Activated gamma-delta T cell (primary cell): Measurements from ENCODE around the gene EHD3.

Source experiments
- DNase-seq: peaks from one replicate; lab custom pipeline; 2025; lab: John Stamatoyannopoulos, UW

EHD3 gene

DNA sequence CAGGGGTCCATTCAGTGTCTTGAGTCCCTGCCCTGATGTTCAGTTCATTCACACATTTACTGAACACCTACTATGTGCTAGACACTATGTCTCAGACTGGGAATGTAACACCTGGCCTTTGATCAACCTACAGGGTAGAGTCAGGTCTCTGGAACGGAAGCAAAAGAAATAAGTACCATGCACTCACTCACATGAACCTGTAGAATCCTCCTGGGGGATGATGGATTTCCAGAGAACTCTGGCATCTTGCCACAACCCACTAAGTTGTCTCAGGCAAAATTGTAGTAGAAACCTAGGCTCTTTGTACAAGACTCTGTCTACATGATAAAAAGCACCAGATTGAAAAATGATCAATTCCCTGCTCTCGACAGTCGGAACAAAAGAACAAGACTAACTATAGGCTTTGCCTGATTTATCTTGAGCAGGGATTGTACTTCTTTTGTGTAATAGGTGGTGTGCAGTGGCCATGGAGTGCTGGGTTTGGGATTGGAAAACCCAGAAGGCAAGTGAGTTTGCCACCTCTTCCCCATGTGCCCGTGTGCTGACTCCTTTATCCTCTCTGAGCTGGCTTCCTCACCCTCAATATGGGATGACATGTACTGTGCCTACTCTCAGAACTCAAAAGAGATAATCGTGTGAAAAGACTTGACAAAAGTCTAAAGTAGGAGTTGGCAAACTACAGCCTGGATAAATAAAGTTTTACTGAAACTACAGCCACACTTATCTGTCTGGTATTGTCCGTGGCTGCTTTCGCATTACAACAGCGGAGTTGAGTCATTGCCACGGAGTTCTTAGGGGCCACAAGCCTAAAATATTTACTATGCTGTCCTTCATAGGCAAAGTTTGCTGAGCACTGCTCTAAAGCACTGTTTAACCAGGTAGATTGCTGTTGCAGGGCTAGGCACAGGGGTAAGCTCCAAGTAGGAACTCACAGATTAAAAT is 21.0 kb upstream of the EHD3 start:
- DNase-seq, result no peak

DNA sequence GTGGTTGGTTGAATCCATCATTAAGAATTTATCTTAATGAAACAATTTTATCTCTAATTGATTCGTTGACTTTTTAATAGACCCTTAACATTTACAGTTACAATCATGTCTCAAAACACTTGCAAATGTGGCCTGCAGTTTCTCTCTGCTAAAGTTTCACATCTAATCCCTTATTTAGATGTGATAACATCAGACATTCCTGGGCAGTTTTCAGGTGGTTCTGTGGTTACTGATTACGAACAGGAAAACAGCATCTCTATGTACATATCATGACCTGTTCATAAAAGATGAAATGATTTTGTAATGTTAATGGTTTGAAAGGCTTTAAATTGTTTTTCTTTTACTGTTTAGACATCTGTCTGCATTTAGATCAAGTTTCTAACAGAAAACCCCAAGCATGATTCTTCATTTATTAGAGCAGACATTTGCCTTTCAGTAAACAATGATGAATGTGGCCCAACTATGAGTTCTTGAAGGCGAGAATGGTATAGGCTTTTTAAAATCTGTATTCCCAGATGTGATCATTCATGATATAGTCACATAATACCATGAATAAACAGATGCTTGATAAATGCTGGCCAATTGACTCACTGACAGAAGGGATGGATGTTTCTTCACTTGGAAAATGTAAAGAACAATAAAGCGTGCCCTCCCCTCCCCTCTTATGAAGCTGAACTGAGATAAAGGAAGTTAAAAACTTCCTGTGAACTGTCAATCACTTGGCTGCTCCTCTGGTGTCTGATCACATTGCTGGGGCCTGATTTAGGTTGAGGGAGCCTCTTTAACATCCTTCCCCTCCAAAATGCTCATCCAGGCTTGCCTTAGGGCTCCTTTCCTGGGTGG is 20.1 kb upstream of the EHD3 start:
- no peak for DNase-seq

DNA sequence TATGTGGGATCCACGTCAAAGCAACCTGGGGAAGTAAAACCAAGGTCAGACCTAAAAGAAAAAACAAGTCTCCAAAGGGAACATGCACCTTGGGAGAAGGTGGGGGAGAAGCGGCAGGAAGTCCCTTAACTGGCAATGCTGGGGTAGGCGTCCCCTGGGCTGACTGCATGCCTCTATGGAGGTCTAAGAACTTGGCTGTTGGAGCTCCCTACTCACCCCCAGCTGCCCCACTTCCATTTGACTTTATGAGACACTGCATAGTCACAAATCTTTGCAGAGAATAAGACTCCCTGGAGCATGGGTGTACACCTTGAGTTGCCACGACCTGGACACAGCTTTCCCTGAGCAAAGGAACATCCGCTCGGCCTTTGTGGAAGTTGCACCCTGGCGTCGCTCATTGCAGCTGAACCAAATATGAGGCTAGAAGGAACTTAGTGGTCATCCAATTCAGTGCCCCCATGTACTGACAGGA is 19.5 kb upstream of the EHD3 start:
- DNase-seq, result no peak

DNA sequence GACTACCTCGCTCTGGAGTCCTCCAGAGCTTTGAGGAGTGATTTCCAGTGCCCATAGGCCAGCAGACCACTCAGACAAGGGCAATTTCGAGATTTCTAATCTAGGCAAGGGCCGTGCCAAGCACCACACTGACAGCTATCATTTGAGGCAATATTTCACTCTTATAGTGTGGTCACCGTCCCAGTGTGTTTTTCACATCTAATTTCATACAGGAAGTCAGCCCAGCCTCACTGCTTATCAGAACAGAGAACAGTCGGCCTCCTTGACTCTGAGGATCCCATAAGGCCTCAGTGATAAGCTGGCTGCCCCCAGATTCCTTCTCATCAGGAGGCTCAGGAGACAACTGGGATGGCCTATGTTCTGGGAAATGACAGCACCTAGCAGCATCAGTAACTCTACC is 17.2 kb upstream of the EHD3 start:
- DNase-seq, result no peak

DNA sequence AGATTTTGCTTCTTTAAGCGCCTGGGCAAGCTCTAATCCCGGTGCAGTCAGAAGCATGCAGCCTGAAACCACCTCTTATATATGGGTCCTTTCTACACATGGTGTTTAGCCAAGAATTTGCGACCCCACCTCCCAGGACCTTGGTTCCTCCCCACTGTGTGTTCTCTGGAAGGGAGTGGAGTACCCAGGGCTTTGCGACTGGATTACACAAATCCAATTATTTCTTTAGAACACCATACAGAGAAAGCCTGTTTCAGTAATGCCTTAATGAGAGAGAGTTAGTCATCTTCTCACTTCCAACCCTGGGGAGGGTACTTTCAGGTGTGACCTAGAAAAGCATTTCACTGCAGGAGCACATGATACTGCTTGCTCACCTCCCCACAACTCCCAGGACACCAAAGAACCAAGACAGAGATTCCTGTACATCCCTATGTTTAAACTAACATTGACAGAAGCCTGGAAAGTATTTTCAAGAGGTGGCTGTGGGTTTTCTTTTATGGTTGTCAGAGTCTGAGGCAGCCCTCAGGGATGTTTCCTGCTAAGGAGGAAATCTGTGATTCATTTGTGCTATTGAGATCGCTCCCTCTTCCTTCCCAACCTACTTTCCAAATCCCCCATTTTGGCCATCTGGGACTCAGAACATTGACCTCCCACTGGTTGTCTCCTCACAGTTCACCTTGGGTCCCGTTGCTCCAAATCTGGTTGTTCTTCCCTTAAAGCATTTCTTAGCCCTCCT is 16.3 kb upstream of the EHD3 start, which contains the start of gene CAPN14:
Gene CAPN14 (minus strand): TSS at position 51 of the 736 bp plus-strand sequence. CDS start 12,068 bp downstream, outside the sequence.
- DNase-seq, result no peak

DNA sequence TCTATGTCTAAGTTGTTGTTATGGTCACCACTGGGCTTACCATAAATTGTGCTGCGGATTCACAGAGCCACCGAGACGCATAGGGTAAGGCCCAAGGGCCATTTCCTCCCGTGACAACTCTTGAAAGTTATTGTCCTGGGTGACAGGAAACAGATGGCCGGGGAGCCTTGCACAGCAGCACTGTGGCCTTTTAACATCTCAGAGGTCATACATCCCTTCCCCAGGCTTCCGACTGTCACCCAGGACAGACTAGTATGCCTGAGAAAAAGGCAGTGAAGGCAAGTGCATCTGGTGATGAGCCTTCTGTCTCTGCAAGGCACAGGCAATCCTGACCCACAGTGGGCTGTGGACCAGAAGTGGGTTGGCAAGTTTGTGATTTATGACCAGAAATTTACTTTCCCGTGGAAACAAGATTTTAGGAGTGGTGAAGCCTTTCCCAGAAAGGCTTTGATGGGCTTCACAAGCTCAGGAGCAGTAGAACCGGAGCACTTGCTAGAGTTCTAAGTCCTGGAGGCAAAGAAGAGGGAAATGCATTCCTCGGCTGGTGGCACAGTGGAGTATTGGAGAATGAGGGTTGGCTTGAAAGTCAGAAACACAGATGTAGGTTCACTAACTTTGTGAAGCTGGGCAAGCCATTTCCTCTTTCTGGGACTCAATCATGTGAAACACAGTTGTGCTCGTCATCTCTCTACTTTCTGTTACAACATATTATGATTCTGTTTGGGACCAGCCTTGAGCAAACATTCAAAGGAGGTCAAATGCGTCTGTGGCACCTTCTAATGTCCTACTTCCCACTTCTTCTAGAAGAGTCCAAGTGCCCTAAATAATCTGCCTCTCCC is 14.6 kb upstream of the EHD3 start:
- DNase-seq, result no peak

DNA sequence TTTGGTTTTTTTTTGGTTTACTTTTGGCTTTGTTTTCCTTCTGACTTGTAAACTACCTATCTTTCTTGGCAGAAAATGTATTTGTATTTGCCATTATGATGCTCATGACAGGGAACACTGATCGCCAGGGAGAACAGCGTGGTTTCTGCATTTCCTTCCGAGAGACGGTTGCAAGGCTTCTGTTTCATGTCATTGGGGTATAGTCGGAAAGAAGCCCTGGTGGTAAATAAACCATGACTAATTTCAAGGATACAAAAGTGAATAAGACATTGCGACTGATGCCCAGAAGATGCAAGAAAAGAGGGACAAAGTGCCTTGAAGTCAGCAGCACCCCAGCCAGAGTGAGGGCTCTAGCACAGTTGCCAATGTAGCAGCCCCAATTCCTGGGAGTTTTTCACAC is 12.4 kb upstream of the EHD3 start:
- no peak for DNase-seq

DNA sequence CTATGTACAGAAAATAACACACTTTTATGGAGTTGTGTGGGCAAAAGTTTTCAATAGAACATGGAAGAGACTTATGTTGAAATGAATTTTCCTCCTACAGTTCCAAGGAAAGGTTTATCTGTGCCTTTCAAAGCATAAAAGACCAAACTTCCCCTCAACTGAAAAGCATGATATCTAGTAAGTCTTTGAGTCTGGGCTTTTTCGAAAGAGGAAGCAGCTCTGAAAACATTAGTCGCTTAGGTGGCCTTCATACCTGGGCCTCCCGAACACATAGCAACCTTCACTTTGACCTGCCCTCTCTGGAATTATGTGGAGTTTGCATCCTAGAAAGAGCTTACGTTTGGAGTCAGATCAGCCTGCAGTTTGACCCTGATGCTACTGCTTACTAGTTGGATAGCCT is 11.9 kb upstream of the EHD3 start:
- DNase-seq, result no peak

DNA sequence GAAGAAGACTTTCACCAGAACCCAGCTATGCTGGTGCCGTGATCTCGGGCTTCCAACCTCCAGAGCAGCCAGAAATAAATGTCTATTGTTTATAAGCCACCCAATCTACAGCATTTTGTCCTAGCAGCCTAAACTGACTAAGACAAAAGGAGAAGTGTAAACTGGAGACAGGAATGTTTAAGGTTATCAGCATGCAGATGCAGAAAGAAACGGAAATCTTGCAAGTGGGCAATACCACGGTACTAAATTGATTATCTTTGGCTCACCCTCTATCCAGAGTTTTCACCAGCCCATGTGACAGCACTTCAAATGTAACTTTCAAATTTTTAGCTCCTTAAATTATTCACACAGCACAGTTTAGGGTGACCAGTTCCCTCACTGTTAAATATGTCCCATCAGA is 10.9 kb upstream of the EHD3 start:
- DNase-seq, result no peak

DNA sequence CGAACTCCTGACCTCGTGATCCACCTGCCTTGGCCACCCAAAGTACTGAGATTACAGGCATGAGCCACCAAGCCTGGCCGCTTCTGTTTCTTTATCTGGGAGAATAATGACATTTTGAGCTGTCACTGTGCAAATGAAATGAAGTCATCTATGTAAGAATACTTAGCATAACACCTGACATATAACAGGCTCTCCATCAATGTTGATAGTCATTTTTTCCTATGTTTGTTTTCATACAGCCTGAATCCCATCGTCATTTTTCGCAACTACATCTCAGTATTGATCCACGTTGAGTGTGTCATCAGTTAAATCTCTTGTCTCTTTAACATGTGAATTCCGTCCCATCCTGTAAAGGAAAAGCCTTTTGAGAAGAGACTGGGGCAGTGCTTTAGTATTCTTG is 10.2 kb upstream of the EHD3 start:
- no peak for DNase-seq

DNA sequence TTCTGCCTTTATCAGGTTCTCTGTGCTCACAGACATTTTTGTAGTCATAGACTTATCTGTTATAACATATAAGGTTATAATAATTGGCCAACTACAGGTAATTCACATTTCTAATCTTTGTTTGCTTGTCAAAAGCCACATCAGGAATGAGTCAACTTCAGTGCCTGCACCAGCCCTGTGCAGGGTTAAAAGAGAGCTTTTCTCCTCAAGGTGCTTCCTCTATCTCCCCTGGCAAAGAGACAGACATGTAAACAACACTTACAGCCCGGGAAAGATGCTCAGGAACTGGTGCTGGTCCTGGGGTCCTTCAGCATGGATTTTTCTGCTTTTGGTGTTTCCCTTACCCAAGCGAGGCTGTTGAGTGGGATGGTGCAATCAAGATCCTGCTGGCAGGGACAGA is 7.7 kb upstream of the EHD3 start:
- no peak for DNase-seq

DNA sequence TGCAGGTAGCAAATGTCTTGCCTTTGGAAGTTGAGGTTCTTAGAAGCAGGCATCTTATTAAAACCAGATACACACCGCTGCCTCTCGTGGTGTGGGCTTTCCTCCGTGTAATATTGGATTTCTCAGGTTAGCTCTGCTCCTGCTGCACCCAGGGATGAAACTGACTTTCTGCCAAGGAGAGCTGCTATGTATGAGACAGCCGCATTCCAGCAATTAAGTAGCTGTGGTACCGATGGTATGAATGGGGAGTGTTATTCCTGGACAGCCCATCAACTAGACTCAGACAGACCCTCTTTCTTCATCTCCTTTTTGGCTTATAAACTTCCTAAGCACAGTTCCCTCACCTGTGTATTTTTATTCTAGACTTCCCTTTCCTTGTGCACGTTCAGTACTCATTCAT is 6.8 kb upstream of the EHD3 start:
- DNase-seq, result no peak

DNA sequence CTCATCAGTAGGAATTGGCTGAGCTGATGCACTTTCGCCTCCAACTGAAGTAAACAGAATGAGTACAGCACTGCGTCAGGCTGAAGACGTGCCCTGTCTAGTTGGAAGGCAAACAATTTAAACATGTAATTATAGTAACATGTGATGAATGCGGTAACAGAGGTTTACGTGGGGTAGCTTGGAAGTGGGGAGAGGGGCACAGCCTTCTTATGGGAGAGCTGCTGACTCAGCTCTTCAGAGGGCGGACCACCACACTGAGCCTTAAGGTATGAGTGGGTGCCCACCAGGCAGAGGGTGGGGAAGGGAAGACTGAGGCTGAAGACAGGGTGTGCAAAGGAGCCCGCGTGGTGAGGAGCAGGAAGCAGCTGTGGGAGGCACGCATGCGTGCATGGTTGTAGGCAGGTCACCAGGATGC is 6.2 kb upstream of the EHD3 start:
- no peak for DNase-seq

DNA sequence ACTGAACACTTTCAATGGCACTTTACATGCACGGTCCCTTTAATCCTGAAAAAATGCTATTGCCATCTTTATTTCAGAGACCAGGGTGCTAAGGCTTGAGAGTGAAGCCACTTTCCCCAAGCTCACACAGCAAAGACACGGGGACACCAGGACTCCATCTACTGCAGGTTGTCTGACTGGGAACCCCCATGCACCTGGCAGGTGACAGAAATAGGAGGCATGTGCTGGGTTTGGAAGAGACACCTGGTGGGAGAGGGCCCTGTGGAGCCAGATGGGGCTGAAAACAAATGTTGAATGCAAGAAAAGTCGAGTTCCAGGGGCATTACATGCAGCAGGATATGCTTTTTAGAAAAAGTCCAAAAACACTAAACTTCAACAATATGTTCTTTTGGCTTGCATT is 5.2 kb upstream of the EHD3 start:
- no peak for DNase-seq

DNA sequence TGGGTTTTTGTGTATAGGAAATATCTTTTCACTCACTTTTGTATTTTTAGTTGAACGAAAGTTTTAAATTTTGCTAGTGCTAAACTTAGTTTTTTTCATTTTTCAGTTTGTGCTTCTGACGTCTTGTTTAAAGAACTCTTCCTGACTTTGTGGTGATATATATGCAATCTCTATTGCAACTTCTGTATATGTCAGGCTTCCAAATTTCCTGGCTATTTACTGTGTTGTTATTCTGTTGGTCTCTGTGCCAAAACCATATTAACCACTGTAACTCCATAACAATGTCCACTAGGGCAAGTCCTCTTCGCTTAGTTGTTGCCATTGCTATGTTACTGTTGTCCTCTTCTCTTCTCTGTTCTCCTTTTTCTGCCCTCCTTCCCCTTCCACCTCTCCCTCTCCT is 3.2 kb upstream of the EHD3 start:
- no peak for DNase-seq

DNA sequence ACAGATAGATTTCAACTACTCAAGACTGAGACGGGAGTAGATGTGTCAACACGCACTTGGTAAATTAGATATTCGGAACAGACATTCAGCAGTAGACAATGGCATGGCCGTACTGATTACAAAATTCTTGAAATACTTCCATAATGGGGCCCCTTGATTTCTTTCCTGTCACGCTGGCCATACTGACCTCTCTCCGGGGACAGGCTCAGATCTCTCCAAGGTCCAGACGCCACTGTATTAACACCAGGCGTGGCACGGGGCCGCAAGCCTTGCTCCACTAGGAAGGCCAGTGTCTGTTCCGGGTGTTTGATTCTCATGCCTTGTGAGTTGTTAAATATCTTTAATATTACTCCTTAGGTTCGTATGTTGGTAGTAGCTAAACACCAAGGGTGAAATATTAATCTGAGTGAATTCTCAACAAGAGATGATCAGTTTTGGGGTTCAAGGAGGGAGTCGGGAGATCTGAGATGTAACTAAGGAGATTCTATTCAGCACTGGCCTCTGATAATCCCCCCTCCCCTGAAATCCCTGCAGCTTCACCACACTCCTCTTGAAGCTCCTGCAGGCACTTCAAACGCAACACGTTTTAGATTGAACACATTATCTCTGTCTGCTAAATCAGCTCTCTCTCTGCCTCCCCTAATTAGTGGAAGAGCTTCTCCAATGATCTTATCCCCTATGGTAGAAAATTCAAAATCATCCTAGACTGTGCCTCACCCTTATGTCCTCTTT is 2.2 kb upstream of the EHD3 start:
- DNase-seq, result no peak

DNA sequence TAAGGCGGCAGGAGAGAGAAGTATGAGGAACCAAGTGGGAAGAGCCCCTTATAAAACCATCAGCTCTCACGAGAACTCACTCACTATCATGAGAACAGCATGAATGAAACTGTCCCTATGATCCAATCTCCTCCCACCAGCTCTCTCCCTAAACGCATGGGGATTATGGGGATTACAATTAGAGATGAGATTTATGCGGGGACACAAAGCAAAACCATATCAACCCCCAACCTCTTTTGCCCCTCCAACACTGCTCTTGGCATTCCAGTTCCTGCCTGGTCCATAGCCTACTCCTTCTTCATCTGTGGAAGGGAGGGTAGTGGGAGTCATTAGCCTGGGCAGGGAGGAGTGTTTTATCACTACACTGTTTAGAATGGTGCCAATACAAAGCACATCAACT is 1.4 kb upstream of the EHD3 start:
- no peak for DNase-seq

DNA sequence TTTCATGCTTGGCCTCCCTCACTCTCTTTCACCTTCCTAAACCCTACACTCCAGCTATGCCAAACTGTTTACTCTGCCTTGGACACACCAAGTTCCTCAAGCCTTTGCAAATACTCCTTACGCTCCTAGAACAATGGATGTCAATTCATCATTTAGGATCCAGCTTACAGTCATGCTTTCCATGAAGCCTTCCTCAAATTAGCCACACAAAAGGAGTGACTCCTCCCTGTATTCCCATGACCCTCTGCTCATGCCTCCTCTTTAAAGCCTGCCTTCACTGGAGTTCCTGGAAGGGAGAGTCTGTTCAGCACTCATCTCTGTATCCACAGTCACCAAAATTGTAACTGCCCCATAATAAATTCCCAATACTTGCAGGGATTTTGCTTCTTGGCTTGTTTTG is 721 bp upstream of the EHD3 start:
- DNase-seq, result no peak

DNA sequence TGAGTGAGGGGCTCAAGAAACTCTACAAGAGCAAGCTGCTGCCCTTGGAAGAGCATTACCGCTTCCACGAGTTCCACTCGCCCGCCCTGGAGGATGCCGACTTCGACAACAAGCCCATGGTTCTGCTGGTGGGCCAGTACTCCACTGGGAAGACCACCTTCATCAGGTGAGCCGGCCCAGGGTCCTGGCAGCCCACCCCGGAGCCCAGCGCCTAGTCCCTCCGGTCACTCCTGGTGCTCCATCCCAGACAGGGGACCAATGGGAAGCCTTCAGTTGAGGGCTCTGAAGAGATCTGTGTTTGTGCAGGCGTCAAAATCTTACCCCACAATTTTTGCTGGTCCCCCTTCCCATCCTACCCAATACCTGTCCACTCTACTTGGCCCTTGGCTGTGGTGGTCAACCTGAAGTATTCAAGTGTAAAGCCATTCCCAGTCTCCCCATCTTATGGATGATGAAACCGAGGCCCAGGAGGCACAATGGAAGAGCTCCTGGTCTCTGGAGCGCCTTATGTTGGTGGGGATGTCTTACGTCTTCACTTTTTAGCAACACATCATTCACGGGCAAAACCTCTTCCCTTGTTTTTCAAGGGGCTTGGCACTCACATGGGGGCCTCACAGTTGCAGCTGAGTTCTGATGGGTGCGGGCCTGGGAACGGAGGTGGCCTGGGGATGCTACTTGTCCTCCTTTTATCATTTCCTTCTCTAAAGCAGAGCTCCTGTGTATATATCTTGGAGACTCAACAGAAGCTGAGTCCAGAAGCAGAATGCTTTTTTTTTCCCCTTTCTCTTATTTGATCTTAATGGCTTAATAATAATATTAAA is 941 bp downstream of the EHD3 start:
- no peak for DNase-seq

DNA sequence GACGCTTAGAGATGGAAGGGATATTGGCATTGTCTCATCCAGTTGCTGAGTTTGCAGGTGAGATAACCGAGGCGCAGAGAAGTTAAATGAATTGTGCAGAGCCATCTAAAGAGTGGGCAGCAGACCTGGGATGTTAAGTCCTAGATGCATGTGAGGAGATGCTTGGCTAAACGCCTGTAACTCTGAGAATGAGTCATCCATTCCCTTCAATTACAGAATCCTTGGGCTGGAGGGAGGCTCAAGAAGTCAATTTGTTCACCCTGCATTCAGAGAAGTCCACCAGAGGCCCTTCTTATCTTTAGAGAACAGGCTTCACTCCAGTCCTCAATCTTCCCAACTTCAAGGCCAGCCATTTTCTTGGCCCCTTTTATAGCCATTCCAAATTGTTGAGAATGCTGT is 1.6 kb downstream of the EHD3 start:
- no peak for DNase-seq
